GM18867 (cell line): ENCODE results near the gene SFXN4.
A peak's percentile ranks its signal among the peaks of the same experiment; 100 is the strongest.
"Not testable (repeated sequence)": the region's sequence is repeated elsewhere in the genome, so short reads cannot be mapped to it uniquely, and the experiment has no call there.

Source experiments
- ATAC-seq: cut with Tn5 transposase; IDR thresholded peaks from one replicate; pipeline ENCODE4 v1.9.1; 2021; ENCODE audit warnings: mild to moderate bottlenecking, moderate library complexity; ENCODE audit not compliant: unreplicated experiment

SFXN4 gene

DNA sequence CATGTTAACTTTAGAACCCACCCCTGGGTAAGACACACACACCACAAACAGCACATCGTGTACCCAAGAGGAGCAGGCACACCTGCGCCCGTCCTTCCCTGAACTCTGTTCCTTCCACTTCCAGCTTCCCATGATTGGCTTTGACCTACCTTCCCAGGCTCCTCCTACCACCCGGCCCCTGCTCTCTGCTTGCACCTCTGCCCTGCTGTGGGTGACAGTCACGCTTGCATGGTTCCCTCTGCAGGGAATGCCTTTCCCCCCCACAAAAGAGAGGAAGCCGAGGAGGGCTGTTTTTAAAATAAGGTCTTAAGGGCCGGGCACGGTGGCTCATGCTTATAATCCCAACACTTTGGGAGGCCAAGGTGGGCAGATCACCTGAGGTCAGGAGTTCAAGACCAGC is 16.4 kb downstream of the SFXN4 start:
- no peak for ATAC-seq

DNA sequence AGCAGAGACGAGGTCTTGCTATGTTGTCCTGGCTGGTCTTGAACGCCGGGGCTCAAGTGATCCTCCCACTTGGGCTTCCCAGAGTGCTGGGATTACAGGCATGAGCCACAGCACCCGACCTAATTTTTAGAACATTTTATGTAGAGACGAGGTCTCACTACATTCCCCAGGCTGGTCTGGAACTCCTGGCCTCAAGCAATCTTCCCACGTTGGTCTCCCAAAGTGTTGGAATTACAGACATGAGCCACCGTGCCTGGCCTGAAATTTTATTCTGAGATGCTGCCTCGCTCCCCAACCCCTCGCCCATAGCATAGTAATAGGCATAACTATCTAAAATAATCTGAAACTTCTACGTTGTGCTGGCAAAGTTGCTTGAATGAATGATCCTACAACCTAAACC is 21.9 kb downstream of the SFXN4 start:
- ATAC-seq, result no peak

DNA sequence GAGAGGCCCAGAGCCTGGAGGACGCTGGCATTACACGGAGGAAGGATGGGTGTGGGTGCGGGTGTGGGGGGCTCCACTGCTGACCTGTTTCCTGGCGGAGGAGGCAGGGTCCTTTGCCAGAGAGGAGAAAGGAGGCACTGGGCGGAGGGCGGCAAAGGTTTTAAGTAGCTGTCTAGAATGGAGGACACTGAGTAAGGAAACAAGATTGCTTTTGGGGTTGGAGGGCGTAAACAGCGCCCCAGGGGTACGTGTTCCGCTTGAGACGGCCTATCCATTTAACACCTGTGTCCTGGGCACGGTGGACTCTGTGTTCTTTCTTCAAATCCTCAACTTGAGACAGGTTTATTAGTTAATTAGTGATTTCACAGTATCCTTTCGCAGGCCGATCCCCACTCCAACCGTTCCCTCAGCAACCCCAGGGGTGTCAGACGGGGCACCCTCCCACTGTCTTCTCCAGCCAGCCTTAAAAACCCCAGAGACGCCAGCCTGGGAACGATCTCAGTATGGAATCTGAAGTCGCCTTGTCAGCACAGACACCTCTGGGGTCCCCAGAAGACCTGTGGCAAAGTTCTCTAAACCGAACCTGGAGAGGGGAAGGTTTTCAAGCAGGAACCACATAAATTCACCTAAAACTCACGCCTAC is 24.8 kb downstream of the SFXN4 start:
- no peak for ATAC-seq

DNA sequence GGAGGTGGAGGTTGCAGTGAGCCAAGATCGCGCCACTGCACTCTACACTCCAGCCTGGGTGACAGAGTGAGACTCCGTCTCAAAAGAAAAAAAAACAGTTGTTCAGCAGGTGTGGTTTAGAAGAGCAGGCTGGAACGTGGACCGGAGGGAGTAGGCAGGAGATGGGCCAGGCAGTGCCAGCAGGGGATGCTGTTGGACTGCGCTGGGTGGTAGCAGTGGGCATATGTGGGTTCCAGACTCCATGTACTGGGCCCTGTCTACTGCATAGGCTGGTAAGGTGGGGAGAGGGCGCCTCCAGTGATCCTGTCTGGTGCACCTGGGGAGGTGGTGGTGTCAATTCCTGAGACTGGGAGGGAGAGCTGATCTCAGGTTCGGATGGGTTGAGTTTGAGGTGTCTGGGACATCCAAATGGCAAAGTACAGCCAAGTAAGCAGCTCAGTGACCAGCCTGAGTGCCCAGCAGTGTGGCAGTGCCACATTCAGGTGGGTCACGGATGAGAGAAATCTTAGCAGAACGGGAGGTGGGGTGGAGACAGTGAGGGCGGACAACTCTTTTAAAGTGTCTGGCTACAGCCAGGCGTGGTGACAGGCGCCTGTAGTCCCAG is 25.9 kb downstream of the SFXN4 start:
- ATAC-seq, result peak; percentile 47

DNA sequence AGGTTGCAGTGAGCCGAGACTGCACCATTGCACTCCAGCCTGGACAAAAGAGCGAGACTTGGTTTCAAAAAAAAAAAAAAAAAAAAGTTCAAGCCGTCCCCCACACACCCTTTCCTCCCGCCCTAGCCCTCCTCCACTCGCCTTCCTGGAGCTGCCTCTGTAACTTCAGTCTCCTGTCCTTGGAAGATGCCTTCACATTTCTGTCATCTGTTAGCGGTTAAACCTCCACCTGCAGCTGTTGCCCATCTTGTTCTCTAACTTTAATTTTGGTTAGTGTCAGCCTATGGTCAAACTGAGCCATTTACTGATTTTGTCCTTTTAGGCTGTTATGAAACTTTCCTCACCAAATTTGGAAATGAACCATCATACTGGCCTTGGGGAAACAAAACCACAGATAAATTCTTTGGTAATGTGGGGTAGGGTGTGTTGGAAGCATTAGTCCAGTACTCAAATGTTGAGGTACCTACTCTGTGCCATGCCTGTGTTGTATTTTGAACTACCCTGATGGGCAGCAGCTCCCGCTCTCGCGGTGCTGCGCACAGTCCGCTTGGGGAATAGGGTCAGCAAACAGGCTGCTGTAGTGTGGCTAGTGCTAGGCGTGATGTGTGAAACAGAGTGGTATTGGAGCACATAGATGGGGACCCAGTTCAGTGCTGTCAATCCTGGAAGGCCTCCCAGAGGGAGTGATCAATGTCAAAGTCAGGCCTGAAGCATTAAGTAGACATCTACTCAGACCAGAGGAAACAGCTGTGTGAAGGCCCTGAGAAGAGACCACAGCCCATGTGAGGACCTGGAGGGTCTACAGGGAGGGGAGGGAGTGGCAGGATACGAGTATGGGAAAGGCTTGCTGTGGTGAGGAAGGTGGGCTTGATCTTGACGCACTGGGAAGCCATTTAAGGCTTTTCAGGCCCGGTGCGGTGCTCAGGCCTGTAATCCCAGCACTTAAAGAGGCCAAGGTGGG is 26.9 kb downstream of the SFXN4 start:
- ATAC-seq, result no peak

DNA sequence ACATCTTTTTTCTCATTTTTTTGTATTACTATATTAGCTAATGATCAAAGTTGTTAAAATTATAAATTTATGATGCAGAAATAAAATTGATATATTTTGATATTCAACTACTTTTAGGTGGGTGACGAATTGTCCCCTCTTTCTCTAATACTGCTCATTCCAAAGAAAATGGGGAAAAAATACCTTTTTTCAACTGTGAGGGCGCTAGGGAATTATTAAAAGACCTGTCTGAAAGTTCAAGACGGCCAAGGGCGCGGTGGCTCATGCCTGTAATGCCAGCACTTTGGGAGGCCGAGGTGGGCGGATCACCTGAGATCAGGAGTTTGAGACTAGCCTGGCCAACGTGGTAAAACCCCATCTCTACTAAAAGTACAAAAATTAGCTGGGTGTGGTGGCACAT is 27.6 kb downstream of the SFXN4 start:
- not testable (repeated sequence) for ATAC-seq

DNA sequence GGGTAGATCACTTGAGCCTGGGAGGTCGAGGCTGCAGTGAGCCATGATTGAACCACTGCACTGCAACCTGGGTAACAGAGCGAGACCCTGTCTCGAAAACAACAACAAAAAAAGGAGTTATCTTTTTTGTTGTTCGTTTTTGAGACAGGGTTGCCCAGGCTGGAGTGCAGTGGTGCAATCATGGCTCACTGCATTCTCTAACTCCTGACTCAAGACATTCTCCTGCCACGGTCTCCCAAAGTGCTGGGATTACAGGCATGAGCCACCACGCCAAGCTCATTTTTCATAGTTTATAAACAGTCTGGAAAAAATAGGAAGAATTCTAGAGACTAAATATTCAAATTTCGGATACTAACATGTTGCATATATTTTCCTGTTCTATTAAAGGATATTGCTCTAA is 29.4 kb downstream of the SFXN4 start:
- no peak for ATAC-seq

DNA sequence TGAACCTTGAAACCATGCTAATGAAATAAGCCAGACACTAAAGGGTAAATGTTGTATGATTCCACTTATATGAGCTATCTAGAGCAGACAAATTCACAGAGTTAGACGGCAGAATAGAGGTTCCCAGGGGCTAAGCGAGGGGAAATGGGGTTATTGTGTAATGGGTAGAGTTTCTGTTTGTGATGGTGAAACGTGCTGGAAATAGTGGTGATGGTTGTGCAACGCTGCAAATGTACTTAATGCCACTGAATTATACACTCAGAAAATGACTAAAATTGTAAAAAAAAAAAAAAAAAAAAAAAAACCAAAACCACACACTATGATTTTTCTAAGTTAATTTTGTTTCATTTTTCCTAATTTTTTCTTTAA is 30.0 kb downstream of the SFXN4 start:
- no peak for ATAC-seq

DNA sequence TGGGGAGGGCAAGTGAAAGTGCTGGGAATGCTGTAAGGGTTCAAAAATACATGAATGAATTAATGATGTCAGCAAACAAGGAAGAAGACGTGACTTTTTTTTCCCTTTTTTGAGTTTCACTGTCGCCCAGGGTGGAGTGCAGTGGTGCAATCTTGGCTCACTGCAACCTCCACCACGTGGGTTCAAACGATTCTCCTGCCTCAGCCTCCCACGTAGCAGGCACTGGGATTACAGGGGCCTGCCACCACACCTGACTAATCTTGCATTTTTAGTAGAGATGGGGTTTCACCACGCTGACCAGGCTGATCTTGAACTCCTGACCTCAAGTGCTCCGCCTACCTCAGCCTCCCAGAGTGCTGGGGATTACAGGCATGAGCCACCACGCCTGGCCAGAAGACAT is 31.6 kb downstream of the SFXN4 start:
- ATAC-seq, result no peak

DNA sequence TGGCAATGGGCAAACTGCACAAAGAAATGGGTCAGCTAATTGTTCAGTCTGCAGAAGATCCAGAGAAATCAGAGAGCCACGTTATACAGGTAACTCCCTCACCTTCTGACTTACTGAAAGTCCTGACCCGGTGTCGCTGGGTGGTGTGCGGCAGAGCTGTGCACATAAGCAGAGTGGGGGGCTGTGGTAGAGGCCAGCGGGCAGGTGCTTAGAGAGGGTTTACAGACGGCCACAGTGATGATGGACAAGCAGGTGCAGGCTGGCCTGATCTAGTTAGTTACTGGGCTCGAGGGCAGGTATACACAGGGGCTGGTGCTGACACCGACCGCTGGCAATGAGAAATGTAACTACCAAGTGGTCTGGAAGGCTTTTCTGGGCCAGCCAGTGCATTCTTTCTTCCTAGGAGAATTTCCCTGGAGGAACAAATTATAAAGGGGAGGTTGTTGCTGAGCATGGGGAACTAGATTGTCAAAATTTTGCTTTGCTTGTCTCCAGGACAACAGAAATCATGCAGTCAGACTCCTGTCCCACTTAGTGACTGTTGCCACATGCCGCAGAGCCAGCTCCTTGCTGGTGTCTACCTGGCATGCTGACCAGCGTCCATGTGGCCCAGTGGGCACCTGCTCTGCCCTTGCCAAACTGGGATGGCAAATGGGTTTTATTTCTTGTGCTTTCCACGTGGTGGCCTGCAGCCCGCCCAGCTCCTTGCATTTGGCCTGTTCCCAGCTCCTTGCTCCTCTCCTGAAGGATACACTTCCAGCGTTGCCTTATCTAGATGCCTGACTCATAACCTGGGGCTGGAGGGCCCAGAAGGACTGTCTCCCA is 32.8 kb downstream of the SFXN4 start:
- ATAC-seq, result no peak

DNA sequence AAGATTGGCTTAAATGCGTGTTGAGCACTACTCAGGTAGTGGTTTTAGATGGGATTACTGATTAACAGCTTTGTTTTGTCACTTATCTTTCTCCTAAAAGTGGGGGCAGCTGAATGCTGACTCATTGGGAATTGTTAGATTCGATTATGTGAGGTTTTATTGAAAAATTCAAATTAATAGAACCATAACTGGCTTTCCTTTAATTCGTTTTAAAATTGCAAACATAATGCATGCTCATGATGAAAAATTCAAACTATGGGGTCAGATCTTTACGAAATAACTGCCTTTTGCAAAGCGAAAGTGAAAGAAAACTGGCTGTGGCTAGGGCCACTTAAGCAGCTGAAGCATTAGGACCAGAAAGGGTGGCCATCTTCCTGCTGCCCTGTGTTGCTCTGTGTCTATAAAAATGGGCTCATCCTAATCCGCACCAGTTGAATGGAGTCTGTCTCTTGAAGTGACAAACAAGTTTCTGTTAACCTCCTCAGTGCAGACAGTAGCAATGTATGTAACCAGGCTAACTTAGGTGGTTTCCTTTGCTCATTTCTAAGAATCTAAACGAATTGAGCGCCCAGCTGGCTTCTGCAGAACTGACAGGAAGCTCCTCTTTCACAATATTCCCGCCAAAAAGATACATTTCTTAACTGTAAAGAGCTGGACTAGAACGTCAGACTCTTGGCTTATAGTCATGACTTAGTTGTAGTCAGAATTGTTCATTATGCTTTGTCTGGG is 33.8 kb downstream of the SFXN4 start:
- ATAC-seq, result peak; percentile 67

DNA sequence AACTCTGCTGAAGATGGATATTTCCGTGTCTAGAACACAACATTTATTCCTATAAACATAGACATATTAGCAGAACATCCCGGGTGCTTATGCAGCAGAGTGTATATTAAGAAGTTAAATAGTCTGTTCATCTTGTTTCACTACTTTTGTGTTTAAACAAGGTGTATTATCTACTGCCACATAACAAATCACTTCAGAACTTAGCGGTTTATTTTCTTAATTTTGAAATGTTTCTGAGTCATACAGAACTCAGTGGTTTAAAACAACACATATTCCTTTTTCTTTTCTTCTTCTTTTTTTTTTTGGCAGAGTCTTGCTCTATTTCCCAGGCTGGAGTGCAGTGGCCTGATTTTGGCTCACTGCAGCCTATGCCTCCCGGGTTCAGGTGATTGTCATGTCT is 35.8 kb downstream of the SFXN4 start:
- no peak for ATAC-seq

DNA sequence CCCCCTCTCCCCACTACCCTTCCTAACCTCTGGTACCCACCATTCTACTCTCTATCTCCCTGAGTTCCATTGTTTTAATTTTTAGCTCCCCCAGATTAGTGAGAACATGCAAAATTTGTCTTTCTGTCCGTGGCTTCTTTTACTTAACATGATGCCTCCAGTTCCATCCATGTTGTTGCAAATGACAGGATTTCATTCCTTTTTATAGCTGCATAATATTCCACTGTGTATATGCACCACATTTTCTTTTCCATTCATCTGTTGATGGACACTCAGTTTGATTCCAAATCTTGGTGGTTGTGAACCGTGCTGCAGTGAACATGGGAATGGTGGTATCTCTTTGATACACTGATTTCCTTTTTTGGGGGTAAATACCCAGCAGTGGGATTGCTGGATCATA is 39.6 kb downstream of the SFXN4 start:
- no peak for ATAC-seq

DNA sequence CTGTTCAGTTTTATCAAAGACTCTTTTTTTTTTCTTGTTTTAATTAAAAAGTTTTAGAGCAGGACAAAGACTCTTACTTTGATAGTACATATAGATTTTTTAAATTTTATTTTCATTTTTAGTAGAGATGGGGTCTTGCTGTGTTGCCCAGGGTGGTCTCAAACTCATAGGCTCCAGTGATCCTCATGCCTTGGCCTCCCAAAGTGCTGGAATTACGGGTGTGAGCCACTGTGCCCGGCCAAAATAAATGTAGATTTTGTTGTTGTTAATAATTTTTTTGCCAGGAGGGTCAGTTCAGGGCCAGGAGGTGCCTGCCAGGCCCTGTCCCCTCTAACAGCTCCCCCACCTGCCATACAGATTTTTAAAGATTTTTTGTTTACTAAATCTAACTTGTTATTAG is 44.6 kb downstream of the SFXN4 start:
- no peak for ATAC-seq

DNA sequence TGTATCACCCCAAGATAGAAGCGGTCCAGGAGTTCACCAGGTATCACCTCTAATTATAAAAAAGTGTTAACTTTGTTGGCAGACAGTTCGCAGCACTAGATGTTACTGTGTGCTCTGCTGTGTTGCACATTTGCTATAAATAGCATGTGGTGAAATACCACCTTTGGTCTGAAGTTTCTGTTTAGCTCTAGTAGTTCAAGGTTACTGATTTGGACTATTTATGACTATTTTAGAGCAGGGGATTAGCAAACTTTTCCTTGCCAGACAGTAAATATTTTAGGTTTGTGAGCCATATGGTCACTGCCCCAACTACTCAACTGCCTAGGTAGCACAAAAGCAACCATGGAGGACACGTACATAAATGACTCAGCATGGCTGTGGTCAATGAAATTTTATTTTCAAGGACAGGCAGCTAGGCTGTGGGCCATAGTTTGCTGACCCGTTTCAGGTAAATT is 45.1 kb downstream of the SFXN4 start:
- peak; percentile 88 for ATAC-seq

DNA sequence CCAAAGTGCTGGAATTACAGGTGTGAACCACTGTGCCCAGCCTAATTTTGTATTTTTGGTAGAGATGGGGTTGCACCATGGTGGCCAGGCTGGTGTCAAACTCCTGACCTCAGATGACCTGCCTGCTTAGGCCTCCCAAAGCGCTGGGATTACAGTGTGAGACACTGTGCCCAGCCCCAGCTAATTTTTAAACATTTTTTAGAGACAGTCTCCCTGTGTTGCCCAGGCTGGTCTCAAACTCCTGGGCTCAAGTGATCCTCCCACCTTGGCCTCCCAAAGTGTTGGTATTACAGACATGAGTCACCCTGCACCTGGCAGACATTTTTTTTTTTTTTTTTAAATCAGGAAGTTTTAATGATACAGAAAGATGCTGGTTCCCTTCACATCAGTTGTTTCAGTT is 46.1 kb downstream of the SFXN4 start:
- no peak for ATAC-seq

DNA sequence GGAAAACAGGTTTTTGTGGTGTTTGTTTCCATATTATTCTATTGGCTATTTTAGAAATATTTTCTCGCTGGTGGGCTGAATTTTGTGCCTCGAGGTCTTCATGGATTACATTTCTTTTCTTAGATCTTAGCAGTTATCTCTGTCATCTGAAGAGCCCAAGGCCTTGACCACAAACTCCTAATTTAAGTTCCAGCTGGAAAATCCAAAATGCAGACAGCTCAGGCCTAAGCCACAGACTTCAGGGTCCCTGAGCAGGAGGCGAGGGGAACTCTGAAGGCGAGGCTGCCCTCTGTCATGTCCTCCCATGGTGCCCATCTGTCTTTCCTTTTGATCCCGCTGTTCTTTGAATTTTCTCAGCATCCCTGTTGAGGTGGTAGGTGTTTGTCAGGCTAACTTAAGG is 47.3 kb downstream of the SFXN4 start:
- no peak for ATAC-seq

DNA sequence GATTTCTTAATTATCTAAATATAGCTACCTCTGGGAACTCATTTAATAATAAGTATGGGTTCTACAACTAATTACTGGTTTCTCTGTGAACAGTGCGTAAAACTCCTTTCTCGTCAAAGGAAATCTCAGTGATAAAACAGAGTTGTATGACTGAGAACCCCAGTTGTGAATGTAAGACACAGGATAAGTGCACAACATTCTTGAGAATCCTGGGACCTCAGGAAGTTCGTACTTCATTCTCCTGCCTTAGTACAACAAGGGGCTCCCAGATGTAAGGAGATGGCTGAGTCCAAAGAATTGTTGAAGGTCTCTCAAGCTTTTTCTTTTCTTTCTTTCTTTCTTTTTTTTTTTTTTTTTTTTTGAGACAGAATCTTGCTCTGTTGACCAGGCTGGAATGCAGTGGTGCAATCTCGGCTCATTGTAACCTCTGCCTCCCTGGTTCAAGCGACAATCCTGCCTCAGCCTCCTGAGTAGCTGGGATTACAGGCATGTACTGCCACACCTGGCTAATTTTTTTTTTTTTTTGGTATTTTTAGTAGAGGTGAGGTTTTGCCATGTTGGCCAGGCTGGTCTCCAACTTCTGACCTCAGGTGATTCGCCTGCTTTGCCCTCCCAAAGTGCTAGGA is 49.1 kb downstream of the SFXN4 start:
- no peak for ATAC-seq

DNA sequence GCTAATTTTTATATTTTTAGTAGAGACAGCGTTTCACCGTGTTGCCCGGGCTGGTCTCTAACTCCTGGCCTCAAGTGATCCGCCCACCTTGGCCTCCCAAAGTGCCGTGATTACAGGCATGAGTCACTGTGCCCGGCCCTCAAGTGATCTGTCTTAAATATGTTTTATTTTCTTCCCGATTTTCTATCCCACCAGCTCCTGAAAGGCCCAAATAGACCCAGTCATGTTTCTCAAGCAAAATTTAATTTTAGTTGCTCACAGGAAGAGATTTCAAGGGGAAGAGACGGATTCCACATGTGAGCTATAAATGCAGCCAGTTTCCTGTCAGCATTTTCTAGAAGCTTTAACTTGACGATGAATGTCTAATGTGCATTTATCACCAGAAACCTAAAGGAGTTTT is 49.6 kb downstream of the SFXN4 start:
- ATAC-seq, result no peak
